Kidney glomerular epithelial cell (primary cell): ENCODE measurements around the gene USP48.
A peak's percentile ranks its signal among the peaks of the same experiment; 100 is the strongest.

ENCODE experiments used
- DNase-seq: peaks from one replicate; lab custom pipeline; 2025; lab: John Stamatoyannopoulos, UW

The USP48 gene

DNA sequence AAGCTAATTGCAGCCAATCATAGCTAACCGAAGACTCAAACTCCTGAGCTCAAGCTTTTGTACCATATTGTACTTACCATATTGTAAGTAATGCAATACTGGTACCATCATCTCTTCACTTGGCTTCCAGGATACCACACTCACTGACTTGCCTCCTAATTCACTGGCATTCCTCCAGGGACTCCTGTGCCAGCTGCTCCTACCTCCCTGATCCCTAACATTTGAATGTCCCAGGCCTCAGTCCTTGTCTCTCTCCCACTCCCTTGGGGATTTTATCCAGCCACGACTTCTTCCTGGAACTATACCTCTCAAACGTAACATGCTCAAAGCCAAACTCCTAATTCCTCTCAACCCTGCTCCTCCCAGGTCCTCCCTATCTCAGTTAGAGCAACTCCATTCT, 33.8 kb downstream of the USP48 start:
- no peak for DNase-seq

DNA sequence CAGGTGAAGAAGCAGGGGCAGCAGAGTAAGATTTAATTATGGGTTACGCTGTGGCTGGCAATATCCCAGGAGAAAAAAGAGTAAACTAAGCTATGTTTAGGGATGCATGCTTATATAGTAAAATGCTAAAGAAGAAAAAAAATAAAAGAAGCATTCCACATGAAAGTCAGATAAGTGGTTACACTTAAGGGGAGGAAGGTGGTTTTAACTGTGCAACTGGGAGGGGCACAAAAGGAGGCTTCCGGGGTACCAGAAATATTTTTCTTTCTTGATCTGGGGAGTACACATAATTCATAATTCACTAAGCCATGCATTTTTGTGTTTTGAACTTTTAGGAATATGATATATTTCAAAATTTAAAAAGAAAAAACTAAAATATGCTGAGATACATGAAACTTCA, 39.5 kb downstream of the USP48 start:
- DNase-seq = no peak

DNA sequence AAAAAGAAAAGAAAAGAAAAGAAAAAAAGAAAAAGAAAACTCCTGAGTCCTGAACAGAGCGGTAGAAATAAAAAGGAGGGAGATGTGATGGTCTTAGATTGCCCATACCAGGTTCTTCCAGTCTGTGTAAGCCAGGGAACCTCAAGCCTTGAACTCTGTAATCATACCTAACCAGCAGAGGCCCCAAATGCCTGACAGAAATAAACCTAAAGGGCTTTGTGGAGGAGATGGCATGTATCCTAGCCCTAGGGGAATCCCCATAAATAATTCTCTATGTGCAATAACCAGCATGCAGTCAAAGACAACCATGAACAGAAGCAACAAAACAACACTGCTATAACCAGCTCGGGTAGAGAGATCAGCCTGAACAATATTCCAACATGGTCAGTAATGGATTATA, 40.4 kb downstream of the USP48 start:
- no peak for DNase-seq

DNA sequence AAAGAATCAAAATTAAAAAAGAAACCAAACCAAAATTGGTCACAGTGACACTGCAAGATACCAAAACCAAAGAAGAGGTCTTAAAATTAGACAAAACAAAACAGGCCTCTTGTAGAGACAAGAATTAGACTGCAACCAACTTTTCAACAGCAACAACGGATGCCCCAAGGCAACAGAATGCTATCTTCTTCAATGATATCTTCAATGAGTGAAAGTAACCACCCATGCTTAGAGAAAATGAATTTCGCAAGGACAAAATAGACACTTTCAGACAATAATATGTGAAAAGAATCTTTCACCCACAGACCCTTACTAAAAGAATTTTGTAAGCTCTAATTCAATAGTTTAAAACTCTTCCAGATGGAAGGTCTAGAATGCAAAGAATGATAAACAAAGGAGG, 41.7 kb downstream of the USP48 start:
- no peak for DNase-seq

DNA sequence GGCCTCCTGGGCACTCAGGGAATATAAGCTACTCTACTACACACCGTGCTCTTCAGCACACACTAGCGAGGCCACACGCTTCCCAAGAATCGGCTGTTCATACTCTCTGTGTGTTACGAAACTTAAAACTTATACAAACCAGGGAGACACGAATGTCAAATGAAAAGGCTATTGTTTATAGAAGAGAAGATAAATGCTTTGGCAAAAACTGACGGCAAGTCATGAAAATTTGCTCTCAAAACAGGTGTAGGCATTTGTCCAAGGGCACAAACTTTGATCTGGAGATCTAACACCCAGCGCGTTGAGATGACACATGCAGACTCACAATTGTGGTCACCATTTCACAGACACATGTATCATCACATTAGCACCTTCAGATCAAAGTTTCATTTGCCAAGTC, 46.1 kb downstream of the USP48 start:
- no peak for DNase-seq

DNA sequence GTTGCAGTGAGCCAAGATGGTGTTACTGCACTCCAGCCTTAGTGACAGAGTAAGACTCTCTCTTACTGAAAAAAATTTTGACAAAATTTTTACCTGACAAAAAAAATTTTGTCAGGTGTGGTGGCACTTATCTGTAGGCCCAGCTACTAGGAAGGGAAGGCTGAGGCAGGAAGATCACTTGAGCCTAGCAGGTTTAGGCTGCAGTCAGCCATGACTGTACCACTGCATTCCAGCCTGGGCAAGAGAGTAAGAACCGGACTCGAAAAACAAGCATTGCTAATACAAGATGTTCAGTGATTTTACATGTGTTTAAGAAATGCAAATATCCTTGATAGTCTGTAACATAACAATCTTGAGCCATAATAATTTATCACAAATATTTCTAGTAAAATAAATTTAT, 46.9 kb downstream of the USP48 start:
- DNase-seq = no peak

DNA sequence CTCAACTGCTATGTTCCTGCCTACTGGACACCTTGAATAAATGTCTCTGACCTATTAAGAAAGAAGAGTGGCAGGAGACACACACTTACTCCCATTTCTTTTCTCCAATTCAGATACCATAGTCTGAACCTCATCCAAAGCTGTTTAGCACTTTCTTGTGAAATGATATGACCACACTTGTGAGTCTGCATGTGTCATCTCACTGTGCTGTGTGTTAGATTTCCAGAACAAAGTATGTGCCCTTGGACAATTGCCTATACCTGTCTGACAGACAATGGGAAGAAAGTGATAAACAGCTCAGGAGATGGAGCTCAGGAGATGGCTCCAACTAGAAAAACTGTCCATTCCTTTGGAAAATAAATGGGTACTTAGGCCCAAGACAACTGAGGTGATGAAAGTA, 48.4 kb downstream of the USP48 start:
- no peak for DNase-seq

DNA sequence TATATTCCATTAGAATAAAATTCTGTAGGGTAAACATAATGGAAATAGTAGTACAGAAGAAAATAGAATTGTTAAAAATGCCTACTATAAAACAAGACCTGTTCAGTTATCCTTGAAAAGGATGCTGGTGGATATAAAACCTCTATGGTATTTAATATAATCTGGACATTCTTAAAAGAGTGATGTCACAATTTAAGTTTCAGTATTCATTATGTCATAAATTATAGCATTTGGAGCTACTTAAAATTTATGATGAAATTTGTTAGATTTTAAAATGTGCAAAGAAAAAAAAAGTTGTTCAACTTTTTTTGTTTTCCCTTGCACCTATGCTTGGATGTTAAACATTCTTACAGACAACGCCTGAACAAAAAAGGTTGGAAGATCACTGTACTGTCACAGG, 50.3 kb downstream of the USP48 start:
- no peak for DNase-seq

DNA sequence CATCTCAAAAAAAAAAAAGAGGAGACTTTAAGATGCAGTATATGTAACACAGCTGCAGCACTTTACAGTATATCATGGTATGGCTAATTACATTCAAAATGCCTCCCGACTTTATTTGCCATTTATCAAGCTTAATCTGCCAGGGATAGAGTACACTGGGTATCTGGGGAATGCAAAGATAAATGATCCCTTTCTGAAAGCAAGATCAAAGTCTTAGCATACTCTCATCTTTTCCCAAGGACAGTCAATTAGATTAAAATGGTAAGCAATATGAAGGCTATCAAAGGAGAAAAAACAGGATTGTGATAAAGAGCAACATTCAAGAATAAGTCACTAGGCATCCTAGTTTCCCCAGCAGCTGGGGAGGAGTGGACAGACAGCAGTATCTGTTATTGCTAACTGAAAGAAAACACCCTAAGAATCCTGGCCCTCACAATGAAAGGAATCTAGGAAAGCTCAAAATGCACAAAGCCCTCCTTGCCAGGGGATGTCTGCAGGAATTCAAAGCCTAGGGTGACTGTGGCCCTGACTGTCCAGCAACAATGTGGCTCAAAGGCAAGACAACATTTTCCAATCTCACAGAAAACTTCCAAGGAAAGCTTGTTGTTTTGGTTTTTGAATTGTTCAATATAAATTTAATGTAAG, 57.1 kb downstream of the USP48 start:
- DNase-seq = no peak

DNA sequence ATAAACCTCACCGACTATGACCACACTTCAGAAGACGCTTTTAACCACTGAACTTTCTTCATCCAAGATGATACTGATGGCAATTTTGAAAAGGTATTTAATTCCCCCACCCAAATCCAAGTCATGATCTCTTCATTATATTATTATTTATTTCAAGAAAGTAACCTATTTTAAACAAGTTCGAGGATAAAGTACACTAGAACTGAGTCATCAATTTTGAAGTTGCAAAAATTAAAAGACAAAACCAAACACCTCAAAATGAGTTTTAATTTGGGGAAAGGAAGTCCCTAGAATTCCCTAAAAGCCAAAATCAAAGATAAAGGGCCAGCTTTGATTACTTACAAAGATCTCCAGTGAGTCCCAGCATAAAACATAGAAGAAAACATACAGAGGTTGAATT, 58.4 kb downstream of the USP48 start:
- DNase-seq = no peak

DNA sequence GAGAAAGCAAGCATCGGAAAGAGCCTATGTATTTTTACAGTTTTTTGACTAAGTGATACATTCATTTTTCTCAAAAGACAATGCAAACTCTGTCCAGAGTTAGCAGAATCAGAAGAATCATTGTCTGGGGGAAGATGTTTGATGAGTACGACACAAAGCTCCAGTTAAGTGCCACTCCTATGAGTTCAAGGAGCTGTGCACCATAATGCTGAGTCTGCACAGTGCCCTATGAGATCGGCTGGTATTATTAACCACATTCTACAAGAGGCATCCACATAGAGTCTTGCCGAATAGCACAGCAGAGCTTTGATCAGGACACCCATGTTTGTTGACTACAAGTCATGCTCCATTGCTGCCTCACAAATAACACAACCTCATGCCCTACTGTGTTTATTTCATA, 58.9 kb downstream of the USP48 start:
- no peak for DNase-seq

DNA sequence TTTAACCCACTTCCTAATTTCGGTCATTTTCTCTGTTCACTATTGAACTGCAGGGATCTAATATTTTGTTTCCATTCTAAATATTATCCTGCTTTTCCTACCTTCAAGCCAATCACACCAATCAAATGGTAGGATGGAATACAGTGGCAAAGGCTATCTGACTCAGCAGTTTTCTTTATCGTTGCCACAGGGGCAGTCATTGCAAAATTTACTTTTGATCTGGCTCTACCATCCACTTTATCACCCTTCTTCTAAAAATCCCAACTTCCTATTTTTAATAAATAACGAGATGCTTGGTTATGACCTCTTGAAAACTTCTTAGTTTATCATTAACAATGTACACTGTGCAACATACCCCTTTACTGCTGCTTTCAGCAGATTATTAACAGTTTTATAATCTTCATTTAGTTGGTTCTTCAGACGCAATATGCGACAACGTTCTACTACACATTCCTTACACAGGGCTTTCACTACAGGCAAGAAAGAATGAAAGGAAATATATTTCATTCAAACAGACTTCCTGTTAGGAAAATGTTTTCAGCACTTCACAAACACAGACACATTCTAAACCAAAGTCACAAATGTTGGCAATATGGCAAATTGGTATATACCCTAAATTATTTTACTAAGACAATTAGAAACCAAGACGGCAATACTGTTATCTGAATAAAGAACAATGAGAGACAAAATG, 61.5 kb downstream of the USP48 start:
- DNase-seq = peak; percentile 4

DNA sequence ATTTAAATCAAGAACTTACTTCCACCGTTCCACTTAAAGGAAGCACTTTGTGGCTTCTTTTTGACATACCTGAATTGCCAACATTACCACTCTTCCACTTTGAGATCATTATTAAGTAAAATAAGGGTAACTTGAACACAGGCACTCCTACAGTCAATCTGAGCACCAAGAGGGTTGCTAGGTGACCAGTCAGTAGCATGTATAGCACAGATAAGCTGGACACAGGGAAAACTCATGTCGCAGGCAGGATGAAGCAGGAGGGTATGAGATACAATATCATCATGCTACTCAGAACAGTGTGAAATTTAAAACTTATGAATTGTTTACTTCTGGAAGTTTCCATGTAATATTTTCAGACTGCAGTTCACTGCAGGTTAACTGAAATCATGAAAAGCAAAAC, 66.8 kb downstream of the USP48 start:
- no peak for DNase-seq

DNA sequence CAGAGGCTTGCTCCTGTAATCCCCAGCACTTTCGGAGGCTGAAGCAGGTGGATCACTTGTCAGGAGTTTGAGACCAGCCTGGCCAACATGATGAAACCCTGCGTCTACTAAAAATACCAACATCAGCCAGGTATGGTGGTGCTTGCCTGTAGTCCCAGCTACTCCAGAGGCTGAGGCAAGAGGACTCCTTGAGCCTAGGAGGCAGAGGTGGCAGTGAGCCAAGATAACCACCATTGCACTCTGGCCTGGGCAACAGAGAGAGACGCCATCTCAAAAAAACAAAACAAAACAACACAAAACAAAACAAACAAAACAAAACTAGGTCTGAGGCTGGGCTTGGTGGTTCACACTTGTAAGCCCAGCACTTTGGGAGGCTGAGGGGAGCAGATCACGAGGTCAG, 75.1 kb downstream of the USP48 start:
- DNase-seq = no peak

DNA sequence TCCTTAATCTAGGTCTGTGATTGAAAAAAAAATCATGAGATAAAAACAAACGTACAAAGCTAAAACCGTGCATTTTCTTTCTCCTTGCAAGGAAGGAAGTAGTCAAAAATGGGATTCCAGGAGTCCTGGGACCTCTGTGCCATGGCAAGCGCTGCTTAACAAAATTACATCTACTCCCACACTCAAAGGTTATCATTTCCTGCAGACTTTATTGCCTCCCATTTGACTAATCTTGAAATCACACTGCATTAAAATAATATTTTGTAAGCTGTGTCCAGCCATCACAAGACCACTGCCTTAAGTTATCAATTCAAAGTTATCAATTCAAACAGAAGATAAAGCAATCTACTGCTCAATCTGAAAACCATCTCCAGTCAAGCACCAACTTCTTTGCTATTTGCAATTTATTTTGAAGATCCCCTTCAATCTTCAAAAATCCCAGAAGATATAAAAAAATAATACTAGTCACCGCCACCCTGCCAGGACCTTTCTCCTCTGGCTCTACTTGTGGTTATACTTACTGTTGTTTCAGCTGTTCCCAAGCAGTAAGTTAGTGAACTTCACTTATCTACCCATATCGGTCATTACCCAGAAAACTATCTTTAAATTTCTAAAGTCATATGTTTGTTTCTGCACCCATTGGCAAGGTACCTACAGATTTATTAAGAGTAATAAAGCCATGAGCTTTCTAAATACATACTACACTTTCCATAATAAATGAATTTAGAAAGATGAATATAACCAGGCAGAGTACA, 75.7 kb downstream of the USP48 start:
- no peak for DNase-seq

DNA sequence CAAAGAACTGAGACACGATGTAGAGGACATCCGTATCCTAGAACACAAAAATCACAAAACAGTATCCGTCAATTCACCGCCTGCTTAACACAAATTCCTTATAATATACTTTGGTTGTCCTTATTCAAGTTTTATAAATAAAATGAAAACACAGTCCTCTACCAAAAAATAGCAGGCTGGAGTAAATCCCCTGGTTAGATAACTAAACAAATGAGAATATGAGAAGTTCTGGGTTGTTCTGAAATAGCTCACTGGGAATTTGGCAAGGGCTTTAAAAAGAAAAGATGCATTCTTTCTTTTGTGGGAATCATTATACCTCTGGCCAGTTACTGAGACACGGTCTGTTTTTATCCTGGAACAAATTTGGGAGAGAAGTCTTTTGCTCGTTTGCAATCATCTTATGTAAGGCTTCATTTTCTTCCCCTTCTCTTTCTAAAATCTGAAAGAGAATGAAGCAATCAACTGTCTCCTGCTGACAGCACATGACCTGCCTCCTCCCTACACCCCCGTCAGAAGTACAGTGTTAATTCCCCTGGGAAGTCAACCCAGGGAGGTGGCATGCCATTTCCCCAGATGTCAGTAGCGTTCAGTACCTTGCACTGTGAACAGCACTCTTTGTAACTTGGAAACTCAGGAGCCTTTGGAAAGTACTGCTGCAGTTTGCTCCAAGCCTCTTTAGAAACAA, 76.7 kb downstream of the USP48 start:
- DNase-seq = no peak

DNA sequence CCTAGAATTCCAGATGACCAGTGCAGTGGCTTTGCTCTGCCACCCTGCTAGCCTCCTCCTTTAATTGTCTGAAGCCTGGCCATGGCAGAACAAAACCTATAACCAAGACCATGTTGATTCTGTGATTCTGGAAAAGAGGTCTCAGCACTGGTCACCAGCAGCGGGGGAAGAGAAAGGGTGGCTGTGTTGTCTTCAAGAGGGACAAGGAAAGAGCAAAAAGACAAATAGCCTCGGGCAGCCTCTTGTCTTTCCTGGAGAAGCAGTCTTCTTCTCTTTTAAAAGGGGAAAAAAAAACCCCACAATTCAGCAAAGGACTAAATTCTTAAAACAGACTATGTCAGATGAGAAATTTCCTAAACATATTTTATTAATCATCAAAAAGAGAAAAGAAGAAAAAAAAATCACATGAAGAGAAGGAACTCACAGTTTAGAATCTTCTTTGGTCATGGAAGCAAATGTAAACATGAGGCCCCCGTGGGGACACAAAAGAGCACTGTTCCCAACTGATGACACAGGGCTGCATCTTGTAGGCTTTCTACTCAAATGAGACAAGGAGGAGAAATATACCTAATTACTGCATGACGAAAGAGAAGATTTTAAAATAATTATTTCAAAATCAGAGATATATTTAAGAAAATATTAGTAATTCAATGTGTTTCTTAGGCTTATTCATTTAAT, 77.5 kb downstream of the USP48 start:
- DNase-seq = no peak

DNA sequence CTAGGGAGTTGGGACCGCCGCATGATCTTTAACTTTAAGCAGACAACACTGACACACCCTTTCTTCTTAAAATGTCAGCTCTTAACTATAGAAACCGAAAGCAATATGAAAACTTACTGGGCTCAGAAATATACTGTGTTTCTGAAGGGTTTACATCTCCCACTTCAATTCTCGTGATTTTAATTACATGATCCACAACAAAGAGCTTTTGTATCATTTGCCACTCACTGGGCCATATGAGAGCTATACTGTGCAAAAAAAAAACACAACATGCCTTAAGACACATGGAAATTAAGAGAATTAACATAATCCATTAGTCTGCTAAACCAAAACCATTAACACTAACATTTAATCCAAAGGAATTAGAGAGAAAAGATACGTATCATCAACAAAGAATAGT, 78.8 kb downstream of the USP48 start:
- no peak for DNase-seq

DNA sequence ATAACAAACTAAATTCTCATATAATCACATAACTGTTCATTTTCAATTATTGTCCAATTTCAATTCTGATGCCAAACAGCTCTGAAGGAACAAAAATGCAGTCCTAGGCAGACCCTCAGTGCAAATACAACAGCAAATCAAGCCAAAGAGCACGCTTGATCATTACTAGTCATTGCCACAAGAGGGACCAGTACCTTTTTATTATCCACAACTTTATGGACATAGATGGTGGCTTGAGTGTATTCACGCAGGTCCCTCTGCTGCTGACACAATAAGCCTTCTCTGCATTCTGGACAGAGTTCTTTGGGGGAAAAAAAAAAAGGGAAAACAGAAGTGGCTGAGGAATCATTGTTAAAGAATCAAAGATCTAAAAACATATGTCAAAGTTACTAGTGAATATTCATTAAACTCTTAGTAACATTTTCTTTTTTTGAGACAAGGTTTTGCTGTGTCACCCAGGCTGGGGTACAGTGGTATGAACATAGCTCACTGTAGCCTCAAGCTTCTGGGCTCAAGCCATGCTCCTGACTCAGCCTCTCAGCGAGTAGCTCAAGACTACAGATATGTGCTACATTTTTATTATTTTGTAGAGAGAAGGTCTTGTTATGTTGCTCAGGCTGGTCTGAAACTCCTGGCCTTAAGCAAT, 79.5 kb downstream of the USP48 start:
- DNase-seq = peak; percentile 25

DNA sequence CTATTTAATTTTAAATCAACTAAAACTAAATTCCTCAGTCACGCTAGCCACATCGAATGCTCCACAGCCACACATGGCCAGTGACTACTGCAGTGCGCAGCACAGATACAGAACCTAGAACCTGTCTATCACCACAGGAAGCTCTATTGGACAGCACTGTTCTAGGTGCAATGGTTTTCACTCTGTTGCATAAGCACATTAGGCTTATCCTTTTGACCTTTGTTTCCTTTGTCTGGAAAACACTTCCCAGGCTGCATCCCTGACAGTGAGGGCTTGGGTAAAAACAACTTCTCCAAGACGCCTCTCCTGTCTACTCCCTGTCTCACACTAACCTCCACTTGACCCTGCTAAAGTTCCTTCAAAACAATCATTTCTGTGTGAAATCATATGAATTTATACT, 80.2 kb downstream of the USP48 start:
- DNase-seq = no peak

DNA sequence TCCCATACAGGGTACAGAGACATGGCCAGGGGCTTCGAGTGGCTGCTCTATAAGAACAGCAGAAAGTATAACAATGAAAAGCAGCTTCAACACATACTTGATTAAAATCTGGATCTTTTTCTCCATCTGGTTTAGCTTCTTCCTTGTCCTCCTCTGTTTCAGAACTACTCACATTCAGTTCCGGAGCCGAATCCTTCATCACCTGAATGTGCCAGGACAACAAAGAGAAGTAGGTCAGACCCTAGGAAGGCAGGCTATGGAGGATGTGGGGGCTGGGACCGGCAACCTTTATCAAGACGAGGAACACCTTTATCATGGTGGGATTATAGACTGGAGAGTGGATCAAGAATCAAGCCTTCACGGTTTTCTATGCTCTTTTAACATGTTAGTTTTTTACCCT, 81.5 kb downstream of the USP48 start:
- no peak for DNase-seq

DNA sequence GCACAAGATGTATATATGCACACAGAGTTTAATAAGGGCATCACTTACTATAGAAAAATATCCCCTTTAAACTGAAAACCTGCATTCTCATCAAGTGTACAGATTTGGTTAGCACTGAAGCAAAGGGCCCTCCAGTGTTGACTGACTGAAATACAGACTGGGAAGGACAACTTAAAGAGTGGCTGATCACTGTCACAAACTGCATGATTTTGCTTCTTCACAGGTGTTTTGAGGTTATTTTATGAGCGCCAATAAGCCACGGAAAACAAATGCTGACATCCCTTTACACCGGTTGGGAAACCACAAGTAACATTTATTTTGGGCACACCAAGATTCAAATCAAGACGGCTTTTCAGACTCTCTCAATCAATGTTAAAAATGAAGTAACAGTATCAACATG, 82.9 kb downstream of the USP48 start:
- no peak for DNase-seq
